MM.1S (cell line): Measurements from ENCODE around the gene CMTM2.

ENCODE experiments used
- DNase-seq: peaks from one replicate; pipeline ENCODE4 v3.0.0-alpha.2; 2015
- H2AFZ ChIP-seq: fragments of 300-600 bp; sonication (generic); 2 replicates; pipeline ENCODE4 v1.6.0; 2016; ENCODE audit warnings: antibody characterized with exemption, low read length
- H3F3A ChIP-seq: fragments of 300-600 bp; sonication (generic); 2 replicates; pipeline ENCODE4 v1.6.1; 2016; ENCODE audit warnings: mild to moderate bottlenecking, antibody characterized with exemption, low read length, moderate library complexity, mixed read lengths; ENCODE audit not compliant: insufficient read depth
- H3K27ac ChIP-seq: fragments of 300-600 bp; sonication (generic); 2 replicates; pipeline ENCODE4 v1.5.1; 2016; ENCODE audit warnings: mild to moderate bottlenecking, low read length
- H3K27me3 ChIP-seq: fragments of 300-600 bp; sonication (generic); replicated peaks from 2 replicates; pipeline ENCODE4 v1.6.0; 2016; ENCODE audit warnings: low read length; ENCODE audit not compliant: insufficient read depth
- H3K36me3 ChIP-seq: fragments of 300-600 bp; sonication (generic); replicated peaks from 2 replicates; pipeline ENCODE4 v1.6.1; 2016; ENCODE audit warnings: mild to moderate bottlenecking, low read length, mixed read lengths; ENCODE audit not compliant: insufficient read depth
- H3K4me1 ChIP-seq: fragments of 300-600 bp; sonication (generic); 2 replicates; pipeline ENCODE4 v1.6.1; 2016; ENCODE audit warnings: low read length, mixed read lengths
- H3K4me2 ChIP-seq: fragments of 300-600 bp; sonication (generic); 2 replicates; pipeline ENCODE4 v1.6.0; 2016; ENCODE audit warnings: low read depth, low read length
- H3K4me3 ChIP-seq: fragments of 300-600 bp; sonication (generic); 2 replicates; pipeline ENCODE4 v1.5.1; 2016; ENCODE audit warnings: low read length, mixed read lengths
- H3K79me2 ChIP-seq: fragments of 300-600 bp; sonication (generic); 2 replicates; pipeline ENCODE4 v1.6.1; 2016; ENCODE audit warnings: mixed run types, low read length, mixed read lengths
- H3K9ac ChIP-seq: fragments of 300-600 bp; sonication (generic); 2 replicates; pipeline ENCODE4 v1.6.1; 2016; ENCODE audit warnings: low read length, mixed read lengths
- H3K9me2 ChIP-seq: fragments of 300-600 bp; sonication (generic); replicated peaks from 2 replicates; pipeline ENCODE4 v1.6.1; 2016; ENCODE audit warnings: mild to moderate bottlenecking, low read length, mixed read lengths; ENCODE audit not compliant: insufficient read depth
- H3K9me3 ChIP-seq: fragments of 300-600 bp; sonication (generic); replicated peaks from 2 replicates; pipeline ENCODE4 v1.6.1; 2016; ENCODE audit warnings: mild to moderate bottlenecking, low read length, mixed read lengths; ENCODE audit not compliant: insufficient read depth
- H4K20me1 ChIP-seq: fragments of 300-600 bp; sonication (generic); 2 replicates; pipeline ENCODE4 v1.6.1; 2016; ENCODE audit warnings: mild to moderate bottlenecking, low read length, moderate library complexity, mixed read lengths; ENCODE audit not compliant: insufficient read depth
- EZH2 ChIP-seq: fragments of 300-600 bp; sonication (generic); optimal IDR thresholded peaks from 2 replicates; pipeline ENCODE3; 2017; ENCODE audit warnings: low read depth, mild to moderate bottlenecking, antibody characterized with exemption, low read length, mixed read lengths
- EZH2phosphoT487 ChIP-seq: fragments of 300-600 bp; sonication (generic); IDR thresholded peaks from 2 replicates; pipeline ENCODE4 v1.6.1; 2018; ENCODE audit warnings: antibody characterized with exemption, low read length
- TF ChIP-seq, protein P1 (sequence below): fragments of 300-600 bp; sonication (generic); IDR thresholded peaks from 2 replicates; pipeline ENCODE4 v1.5.1; 2016; ENCODE audit warnings: antibody characterized with exemption, low read length, mixed read lengths

The CMTM2 gene

DNA sequence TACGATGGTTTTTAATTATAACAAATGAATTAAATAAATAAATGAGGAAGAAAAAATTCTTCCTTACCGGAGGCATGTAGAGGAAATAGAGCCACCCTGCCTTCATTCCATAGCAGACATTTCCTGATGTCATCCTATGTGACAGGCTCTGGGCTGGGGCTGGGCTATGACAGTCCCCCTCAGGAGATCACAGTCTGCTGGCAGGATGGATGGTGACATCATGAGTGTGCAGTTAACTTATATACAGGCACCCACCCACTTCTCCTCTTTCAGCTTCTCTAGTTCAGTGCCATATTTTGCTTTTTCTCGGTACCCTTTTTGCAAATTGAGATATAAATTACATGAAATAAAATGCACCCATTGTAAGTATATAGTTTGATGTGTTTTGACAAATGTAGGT lies 18.8 kb downstream of the CMTM2 start:
- H3K36me3 ChIP-seq = no peaks in the 10 kb centered on the region
- no peaks in the 10 kb centered on the region for H3K9me2 ChIP-seq
- no peaks in the 10 kb centered on the region for H3F3A ChIP-seq
- H2AFZ ChIP-seq = no peak overlapping the region
- DNase-seq = no peak
- H3K4me3 ChIP-seq = no peak overlapping the region
- H4K20me1 ChIP-seq = no peaks in the 10 kb centered on the region
- no peaks in the 10 kb centered on the region for H3K9me3 ChIP-seq
- H3K27ac ChIP-seq = no peak overlapping the region
- H3K9ac ChIP-seq = no peak overlapping the region
- no peaks in the 10 kb centered on the region for H3K27me3 ChIP-seq
- H3K4me1 ChIP-seq = no peaks in the 10 kb centered on the region
- H3K79me2 ChIP-seq = no peaks in the 10 kb centered on the region
- TF ChIP-seq EZH2 (no peak), EZH2phosphoT487 (no peak)
- TF ChIP-seq, protein P1, sequence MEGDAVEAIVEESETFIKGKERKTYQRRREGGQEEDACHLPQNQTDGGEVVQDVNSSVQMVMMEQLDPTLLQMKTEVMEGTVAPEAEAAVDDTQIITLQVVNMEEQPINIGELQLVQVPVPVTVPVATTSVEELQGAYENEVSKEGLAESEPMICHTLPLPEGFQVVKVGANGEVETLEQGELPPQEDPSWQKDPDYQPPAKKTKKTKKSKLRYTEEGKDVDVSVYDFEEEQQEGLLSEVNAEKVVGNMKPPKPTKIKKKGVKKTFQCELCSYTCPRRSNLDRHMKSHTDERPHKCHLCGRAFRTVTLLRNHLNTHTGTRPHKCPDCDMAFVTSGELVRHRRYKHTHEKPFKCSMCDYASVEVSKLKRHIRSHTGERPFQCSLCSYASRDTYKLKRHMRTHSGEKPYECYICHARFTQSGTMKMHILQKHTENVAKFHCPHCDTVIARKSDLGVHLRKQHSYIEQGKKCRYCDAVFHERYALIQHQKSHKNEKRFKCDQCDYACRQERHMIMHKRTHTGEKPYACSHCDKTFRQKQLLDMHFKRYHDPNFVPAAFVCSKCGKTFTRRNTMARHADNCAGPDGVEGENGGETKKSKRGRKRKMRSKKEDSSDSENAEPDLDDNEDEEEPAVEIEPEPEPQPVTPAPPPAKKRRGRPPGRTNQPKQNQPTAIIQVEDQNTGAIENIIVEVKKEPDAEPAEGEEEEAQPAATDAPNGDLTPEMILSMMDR = no peak
- no peak overlapping the region for H3K4me2 ChIP-seq

- no peaks in the 10 kb centered on the region for H4K20me1 ChIP-seq
- no peaks in the 10 kb centered on the region for H3K36me3 ChIP-seq
- no peak overlapping the region for H3K27ac ChIP-seq
- no peak overlapping the region for H2AFZ ChIP-seq
- no peaks in the 10 kb centered on the region for H3K9me3 ChIP-seq
- no peak overlapping the region for H3K4me3 ChIP-seq
- no peak for DNase-seq
- no peaks in the 10 kb centered on the region for H3K9me2 ChIP-seq
- H3K27me3 ChIP-seq = no peaks in the 10 kb centered on the region
- no peak for TF ChIP-seq EZH2phosphoT487
- TF ChIP-seq, protein P1 = no peak
- TF ChIP-seq EZH2 = no peak
- no peaks in the 10 kb centered on the region for H3K4me1 ChIP-seq
- 0 out of 2 replicates have a peak, but pooled peaks cover 4% of the 10 kb centered on the region for H3F3A ChIP-seq
- H3K4me2 ChIP-seq = no peak overlapping the region
- no peaks in the 10 kb centered on the region for H3K79me2 ChIP-seq
- no peak overlapping the region for H3K9ac ChIP-seq
Measured at GRCh38 chr16:66599726-66600125, 20.5 kb downstream of the CMTM2 start.

DNA sequence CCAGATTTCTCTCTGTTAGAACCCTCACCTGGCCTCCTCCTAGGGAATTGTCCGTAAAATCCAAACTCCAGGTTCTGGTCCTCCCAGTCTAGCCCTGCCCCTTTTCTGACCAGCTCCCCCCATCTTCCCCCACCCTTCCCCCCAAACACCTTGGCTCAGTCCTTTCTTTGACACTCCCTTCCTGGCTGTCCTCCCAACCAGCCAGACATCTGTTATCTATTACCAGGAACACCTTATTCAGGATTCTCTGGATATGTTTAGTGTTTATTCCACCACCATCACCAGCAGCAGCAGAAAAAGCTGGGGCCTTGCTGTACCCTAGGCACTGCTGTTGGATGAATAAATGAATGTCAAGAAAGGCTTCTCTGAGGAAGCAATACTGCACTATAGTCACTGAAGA lies 21.2 kb downstream of the CMTM2 start:
- H3K79me2 ChIP-seq = no peaks in the 10 kb centered on the region
- no peak overlapping the region for H3K27ac ChIP-seq
- DNase-seq = no peak
- 0 out of 2 replicates have a peak, but pooled peaks cover 4% of the 10 kb centered on the region for H3F3A ChIP-seq
- TF ChIP-seq EZH2 = no peak
- TF ChIP-seq EZH2phosphoT487 = no peak
- TF ChIP-seq, protein P1 = no peak
- H3K4me3 ChIP-seq = no peak overlapping the region
- H3K9me3 ChIP-seq = no peaks in the 10 kb centered on the region
- no peaks in the 10 kb centered on the region for H3K9me2 ChIP-seq
- no peak overlapping the region for H3K9ac ChIP-seq
- H4K20me1 ChIP-seq = no peaks in the 10 kb centered on the region
- H3K36me3 ChIP-seq = no peaks in the 10 kb centered on the region
- H3K27me3 ChIP-seq = no peaks in the 10 kb centered on the region
- H3K4me2 ChIP-seq = no peak overlapping the region
- no peak overlapping the region for H2AFZ ChIP-seq
- no peaks in the 10 kb centered on the region for H3K4me1 ChIP-seq
